Transverse colon (tissue), 3 donors: Measurements from ENCODE around the gene CDCA4.

Source experiments
- EP300 ChIP-seq: sonication (generic); formaldehyde crosslinking; IDR thresholded peaks from one replicate; pipeline ENCODE4 v1.6.1; 2017; ENCODE audit warnings: antibody characterized with exemption, low read depth
- TF ChIP-seq, protein P1 (sequence below), 5 experiments: fragments of 200-600 bp in 3 of 5; fragments of 450-650 bp in 2 of 5; sonication (generic) in 3 of 5; IDR thresholded peaks; 1 replicate in 2 of 5; 2 replicates in 3 of 5; pipeline ENCODE4 v1.5.1; 2016 to 2017; ENCODE audit warnings: antibody characterized with exemption in 5 of 5, inconsistent platforms in 3 of 5, mild to moderate bottlenecking in 2 of 5, moderate library complexity in 1 of 5

DNA sequence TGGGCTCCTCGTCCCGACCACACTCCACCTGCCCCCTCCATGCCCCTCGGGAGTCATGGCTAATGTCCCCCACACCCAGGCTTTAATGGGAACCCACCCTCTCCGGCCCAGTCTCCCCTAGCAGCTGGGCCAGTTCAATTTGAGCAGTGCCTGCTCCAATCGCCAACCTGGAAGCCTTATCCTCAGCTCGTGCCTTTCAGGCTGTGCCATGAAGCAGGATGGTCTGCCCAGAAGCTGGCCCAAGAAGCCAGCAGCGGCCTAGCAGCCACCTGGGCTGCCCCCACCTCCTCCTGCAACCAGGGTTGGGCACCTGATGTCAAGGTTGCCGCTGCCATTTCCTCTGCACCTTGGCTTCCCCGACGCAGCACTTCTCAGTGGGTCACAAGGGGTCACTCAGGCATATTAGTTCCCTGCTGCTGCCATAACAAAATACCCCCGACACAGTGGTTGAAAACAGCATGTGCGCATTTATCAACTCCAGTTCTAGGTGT is 37.6 kb downstream of the CDCA4 start:
- TF ChIP-seq, protein P1, sequence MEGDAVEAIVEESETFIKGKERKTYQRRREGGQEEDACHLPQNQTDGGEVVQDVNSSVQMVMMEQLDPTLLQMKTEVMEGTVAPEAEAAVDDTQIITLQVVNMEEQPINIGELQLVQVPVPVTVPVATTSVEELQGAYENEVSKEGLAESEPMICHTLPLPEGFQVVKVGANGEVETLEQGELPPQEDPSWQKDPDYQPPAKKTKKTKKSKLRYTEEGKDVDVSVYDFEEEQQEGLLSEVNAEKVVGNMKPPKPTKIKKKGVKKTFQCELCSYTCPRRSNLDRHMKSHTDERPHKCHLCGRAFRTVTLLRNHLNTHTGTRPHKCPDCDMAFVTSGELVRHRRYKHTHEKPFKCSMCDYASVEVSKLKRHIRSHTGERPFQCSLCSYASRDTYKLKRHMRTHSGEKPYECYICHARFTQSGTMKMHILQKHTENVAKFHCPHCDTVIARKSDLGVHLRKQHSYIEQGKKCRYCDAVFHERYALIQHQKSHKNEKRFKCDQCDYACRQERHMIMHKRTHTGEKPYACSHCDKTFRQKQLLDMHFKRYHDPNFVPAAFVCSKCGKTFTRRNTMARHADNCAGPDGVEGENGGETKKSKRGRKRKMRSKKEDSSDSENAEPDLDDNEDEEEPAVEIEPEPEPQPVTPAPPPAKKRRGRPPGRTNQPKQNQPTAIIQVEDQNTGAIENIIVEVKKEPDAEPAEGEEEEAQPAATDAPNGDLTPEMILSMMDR (IDR thresholded peaks at IDR 0.05) = no peak
- no peak for TF ChIP-seq EP300
